Stomach (tissue), 4 donors: ENCODE results near the gene DENND2D.

Experiments
- CTCF ChIP-seq, 7 experiments: fragments of 450-650 bp in 4 of 7; fragments of 200-600 bp in 3 of 7; sonication (generic) in 3 of 7; IDR thresholded peaks; one replicate each; pipeline ENCODE4 v1.5.1; 2016 to 2019; ENCODE audit warnings: antibody characterized with exemption in 7 of 7, control low read depth in 2 of 7, mild to moderate bottlenecking in 1 of 7
- POLR2AphosphoS5 ChIP-seq, 3 donors: sonication (generic); formaldehyde crosslinking; IDR thresholded peaks; one replicate each; pipeline ENCODE4 v1.6.1; 2016; ENCODE audit warnings: antibody characterized with exemption in 3 of 3

GRCh38 chr1:111209622-111210021, 9.2 kb upstream of the DENND2D start:
- TF ChIP-seq CTCF (IDR thresholded peaks at IDR 0.05): no peak
- no peak for TF ChIP-seq POLR2AphosphoS5 (IDR thresholded peaks at IDR 0.05)
